Loucy (cell line): ENCODE results near the gene AQP5.
A peak's percentile ranks its signal among the peaks of the same experiment; 100 is the strongest.

Experiments
- H2AFZ ChIP-seq: fragments of 200-600 bp; sonication (generic); 2 replicates; pipeline ENCODE4 v1.6.0; 2016; ENCODE audit warnings: antibody characterized with exemption, mild to moderate bottlenecking, low read length, moderate library complexity
- H3F3A ChIP-seq: fragments of 200-600 bp; 2 replicates; pipeline ENCODE4 v1.6.0; 2016; ENCODE audit warnings: antibody characterized with exemption, low read depth, mild to moderate bottlenecking
- H3K27me3 ChIP-seq: fragments of 200-600 bp; sonication (generic); 2 replicates; pipeline ENCODE4 v1.6.1; 2014; ENCODE audit warnings: low read length, mild to moderate bottlenecking; ENCODE audit not compliant: insufficient read depth, poor library complexity, severe bottlenecking
- H3K36me3 ChIP-seq: fragments of 200-600 bp; sonication (generic); 2 replicates; pipeline ENCODE4 v1.6.1; 2016; ENCODE audit warnings: low read length; ENCODE audit not compliant: insufficient read depth
- H3K4me1 ChIP-seq: fragments of 200-600 bp; sonication (generic); 2 replicates; pipeline ENCODE4 v1.5.1; 2014; ENCODE audit warnings: low read length, mild to moderate bottlenecking; ENCODE audit not compliant: insufficient read depth, poor library complexity, severe bottlenecking
- H3K4me2 ChIP-seq: fragments of 200-600 bp; sonication (generic); 2 replicates; pipeline ENCODE4 v1.6.0; 2014; ENCODE audit warnings: antibody characterized with exemption, low read length, low read depth, mild to moderate bottlenecking; ENCODE audit not compliant: poor library complexity, severe bottlenecking
- H3K4me3 ChIP-seq: fragments of 200-600 bp; sonication (generic); 2 replicates; pipeline ENCODE4 v1.5.1; 2014; ENCODE audit warnings: low read length, mild to moderate bottlenecking, mixed read lengths; ENCODE audit not compliant: poor library complexity, severe bottlenecking
- H3K79me2 ChIP-seq: fragments of 200-600 bp; sonication (generic); 2 replicates; pipeline ENCODE4 v1.6.1; 2014; ENCODE audit warnings: low read length; ENCODE audit not compliant: insufficient read depth
- H3K9ac ChIP-seq: fragments of 200-600 bp; sonication (generic); 2 replicates; pipeline ENCODE4 v1.6.0; 2014; ENCODE audit warnings: mild to moderate bottlenecking, low read depth, low read length, moderate library complexity; ENCODE audit not compliant: poor library complexity, severe bottlenecking
- H3K9me2 ChIP-seq: fragments of 200-600 bp; sonication (generic); replicated peaks from 2 replicates; pipeline ENCODE4 v1.6.1; 2016; ENCODE audit warnings: low read depth, low read length, mixed read lengths
- H3K9me3 ChIP-seq: fragments of 200-600 bp; sonication (generic); 2 replicates; pipeline ENCODE4 v1.6.1; 2014; ENCODE audit warnings: mild to moderate bottlenecking, antibody characterized with exemption, low read length, low read depth; ENCODE audit not compliant: insufficient read depth
- H4K20me1 ChIP-seq: fragments of 200-600 bp; sonication (generic); 2 replicates; pipeline ENCODE4 v1.6.0; 2014; ENCODE audit warnings: antibody characterized with exemption, low read length, mild to moderate bottlenecking; ENCODE audit not compliant: insufficient read depth, poor library complexity, severe bottlenecking
- EZH2phosphoT487 ChIP-seq: fragments of 200-600 bp; IDR thresholded peaks from 2 replicates; pipeline ENCODE4 v1.6.1; 2018; ENCODE audit warnings: antibody characterized with exemption, mild to moderate bottlenecking, moderate library complexity, borderline replicate concordance
- TF ChIP-seq, protein P1 (sequence below): fragments of 200-600 bp; sonication (generic); conservative IDR thresholded peaks from 2 replicates; pipeline ENCODE4 v1.5.1; 2014; ENCODE audit warnings: mild to moderate bottlenecking, antibody characterized with exemption, low read length

Gene AQP5

GRCh38 chr12:49973361-49973830, 11.7 kb downstream of the AQP5 start:
- Histone ChIP-seq H3K4me2 (no peak overlapping the region), H3F3A (no peaks in the 10 kb centered on the region), H3K27me3 (no peaks in the 10 kb centered on the region), H3K9ac (no peak overlapping the region), H3K79me2 (no peaks in the 10 kb centered on the region), H4K20me1 (no peaks in the 10 kb centered on the region), H3K9me2 (no peaks in the 10 kb centered on the region), H3K4me3 (no peak overlapping the region), H3K9me3 (no peaks in the 10 kb centered on the region), H2AFZ (no peak overlapping the region), H3K4me1 (peaks cover 11% of the 10 kb centered on the region), H3K36me3 (no peaks in the 10 kb centered on the region)
- TF ChIP-seq EZH2phosphoT487, result no peak
- TF ChIP-seq, protein P1, sequence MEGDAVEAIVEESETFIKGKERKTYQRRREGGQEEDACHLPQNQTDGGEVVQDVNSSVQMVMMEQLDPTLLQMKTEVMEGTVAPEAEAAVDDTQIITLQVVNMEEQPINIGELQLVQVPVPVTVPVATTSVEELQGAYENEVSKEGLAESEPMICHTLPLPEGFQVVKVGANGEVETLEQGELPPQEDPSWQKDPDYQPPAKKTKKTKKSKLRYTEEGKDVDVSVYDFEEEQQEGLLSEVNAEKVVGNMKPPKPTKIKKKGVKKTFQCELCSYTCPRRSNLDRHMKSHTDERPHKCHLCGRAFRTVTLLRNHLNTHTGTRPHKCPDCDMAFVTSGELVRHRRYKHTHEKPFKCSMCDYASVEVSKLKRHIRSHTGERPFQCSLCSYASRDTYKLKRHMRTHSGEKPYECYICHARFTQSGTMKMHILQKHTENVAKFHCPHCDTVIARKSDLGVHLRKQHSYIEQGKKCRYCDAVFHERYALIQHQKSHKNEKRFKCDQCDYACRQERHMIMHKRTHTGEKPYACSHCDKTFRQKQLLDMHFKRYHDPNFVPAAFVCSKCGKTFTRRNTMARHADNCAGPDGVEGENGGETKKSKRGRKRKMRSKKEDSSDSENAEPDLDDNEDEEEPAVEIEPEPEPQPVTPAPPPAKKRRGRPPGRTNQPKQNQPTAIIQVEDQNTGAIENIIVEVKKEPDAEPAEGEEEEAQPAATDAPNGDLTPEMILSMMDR, result no peak

GRCh38 chr12:49974231-49974675, 12.6 kb downstream of the AQP5 start:
- H3K4me1 ChIP-seq, result peaks cover 8% of the 10 kb centered on the region
- H3K4me3 ChIP-seq, result no peak overlapping the region
- H4K20me1 ChIP-seq, result no peaks in the 10 kb centered on the region
- no peaks in the 10 kb centered on the region for H3K36me3 ChIP-seq
- no peaks in the 10 kb centered on the region for H3K79me2 ChIP-seq
- H3K27me3 ChIP-seq, result no peaks in the 10 kb centered on the region
- no peak overlapping the region for H2AFZ ChIP-seq
- no peak for TF ChIP-seq EZH2phosphoT487
- TF ChIP-seq, protein P1, result peak; percentile 20; the same call in 1 of the 2 replicates
- H3K4me2 ChIP-seq, result no peak overlapping the region
- no peaks in the 10 kb centered on the region for H3K9me2 ChIP-seq
- no peaks in the 10 kb centered on the region for H3K9me3 ChIP-seq
- H3F3A ChIP-seq, result no peaks in the 10 kb centered on the region
- H3K9ac ChIP-seq, result no peak overlapping the region

GRCh38 chr12:49974677-49975317, 13.1 kb downstream of the AQP5 start:
- H2AFZ ChIP-seq, result no peak overlapping the region
- no peaks in the 10 kb centered on the region for H3F3A ChIP-seq
- no peak overlapping the region for H3K9ac ChIP-seq
- no peaks in the 10 kb centered on the region for H3K9me2 ChIP-seq
- no peak overlapping the region for H3K4me3 ChIP-seq
- no peaks in the 10 kb centered on the region for H3K9me3 ChIP-seq
- H3K79me2 ChIP-seq, result no peaks in the 10 kb centered on the region
- no peaks in the 10 kb centered on the region for H4K20me1 ChIP-seq
- H3K27me3 ChIP-seq, result no peaks in the 10 kb centered on the region
- TF ChIP-seq, protein P1, result no peak
- no peak for TF ChIP-seq EZH2phosphoT487
- no peaks in the 10 kb centered on the region for H3K36me3 ChIP-seq
- peaks cover 3% of the 10 kb centered on the region for H3K4me1 ChIP-seq
- no peak overlapping the region for H3K4me2 ChIP-seq
